PC-9 (cell line): ENCODE results near the gene CADPS2.

Source experiments
- CTCF ChIP-seq: fragments of 200-600 bp; sonication (generic); conservative IDR thresholded peaks from 2 replicates; pipeline ENCODE4 v1.6.1; 2017; ENCODE audit warnings: mixed run types, antibody characterized with exemption, mild to moderate bottlenecking, moderate library complexity
- EZH2 ChIP-seq: fragments of 200-600 bp; sonication (generic); IDR thresholded peaks from 2 replicates; pipeline ENCODE4 v1.8.0; 2017; ENCODE audit warnings: antibody characterized with exemption, low read depth

DNA sequence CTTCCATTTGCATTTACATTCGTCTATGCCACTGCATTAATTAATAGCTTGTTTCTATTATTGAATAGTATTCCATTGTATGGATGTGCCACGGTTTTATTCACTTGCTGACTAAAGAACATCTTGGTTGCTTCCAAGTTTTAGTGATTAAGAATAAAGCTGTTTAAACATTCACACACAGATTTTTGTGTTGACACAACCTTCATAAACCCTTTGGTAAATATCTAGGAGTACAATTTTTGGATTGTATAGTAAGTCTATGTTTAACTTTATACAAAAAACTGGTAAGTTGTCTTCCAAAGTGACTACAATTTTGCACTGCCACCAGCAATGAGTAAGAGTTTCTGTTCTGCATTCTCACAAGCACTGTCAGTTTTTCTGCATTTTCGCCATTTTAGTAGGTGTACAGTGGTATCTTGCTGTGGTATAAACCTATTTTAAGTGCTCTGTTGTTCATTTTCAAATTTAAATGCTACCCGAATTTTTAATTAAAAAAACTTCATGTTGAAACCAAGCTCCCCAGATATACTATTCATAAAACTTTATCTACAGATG lies 308.7 kb downstream of the CADPS2 start:
- TF ChIP-seq CTCF = no peak
- TF ChIP-seq EZH2 = no peak
